Measurements from ENCODE around the gene POU3F2.

Gene POU3F2

DNA sequence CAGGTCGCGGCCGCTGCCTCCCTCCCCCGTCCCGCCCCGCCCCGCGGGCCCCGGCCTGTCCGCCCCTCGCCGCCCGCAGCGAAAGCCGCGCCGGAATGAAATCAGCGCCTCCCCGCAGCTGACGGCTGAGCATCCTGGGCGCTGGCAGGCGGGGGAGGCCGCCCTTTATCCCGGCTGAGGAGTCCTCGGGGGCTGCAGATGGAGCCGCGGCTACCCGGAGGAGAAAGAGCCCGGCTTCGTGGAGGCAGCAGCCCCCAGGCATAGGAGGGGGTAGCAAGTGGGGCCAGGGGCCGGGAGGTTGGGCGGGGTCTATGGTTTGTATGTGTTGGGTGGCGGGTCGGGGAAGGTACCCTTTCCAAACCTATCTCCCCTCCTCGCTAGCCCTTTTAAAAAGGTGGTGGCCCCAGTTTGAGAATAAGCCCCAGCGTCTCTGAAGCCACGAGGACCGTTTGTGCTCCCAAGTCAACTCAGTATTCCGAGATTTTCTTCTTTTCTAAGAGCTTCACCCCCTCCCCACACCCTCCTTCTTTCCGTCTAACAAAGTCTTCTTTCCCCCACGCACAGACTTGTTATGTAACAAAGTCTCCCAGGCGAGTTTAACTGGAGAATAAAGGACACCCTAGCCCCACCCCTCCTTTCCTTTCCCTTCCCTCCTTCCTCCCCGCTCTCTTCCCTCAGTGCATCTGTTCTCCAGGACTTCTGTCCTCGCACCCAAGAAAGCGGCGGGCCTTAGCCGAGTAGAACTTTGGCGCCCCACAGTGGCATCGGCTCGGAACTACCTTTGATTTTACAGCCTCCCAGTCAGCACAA is 11.0 kb downstream of the POU3F2 start:
- TF ChIP-seq, protein P1, sequence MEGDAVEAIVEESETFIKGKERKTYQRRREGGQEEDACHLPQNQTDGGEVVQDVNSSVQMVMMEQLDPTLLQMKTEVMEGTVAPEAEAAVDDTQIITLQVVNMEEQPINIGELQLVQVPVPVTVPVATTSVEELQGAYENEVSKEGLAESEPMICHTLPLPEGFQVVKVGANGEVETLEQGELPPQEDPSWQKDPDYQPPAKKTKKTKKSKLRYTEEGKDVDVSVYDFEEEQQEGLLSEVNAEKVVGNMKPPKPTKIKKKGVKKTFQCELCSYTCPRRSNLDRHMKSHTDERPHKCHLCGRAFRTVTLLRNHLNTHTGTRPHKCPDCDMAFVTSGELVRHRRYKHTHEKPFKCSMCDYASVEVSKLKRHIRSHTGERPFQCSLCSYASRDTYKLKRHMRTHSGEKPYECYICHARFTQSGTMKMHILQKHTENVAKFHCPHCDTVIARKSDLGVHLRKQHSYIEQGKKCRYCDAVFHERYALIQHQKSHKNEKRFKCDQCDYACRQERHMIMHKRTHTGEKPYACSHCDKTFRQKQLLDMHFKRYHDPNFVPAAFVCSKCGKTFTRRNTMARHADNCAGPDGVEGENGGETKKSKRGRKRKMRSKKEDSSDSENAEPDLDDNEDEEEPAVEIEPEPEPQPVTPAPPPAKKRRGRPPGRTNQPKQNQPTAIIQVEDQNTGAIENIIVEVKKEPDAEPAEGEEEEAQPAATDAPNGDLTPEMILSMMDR (IDR thresholded peaks at IDR 0.05; ENCODE audit: control insufficient read depth, insufficient read depth, low read depth, low read length, missing control alignments): peak; percentile 94
- DNase-seq (ENCODE audit: low read depth): peak; percentile 46
- peak overlapping the region; percentile 22 for H3K4me3 ChIP-seq (ENCODE audit: control insufficient read depth, low read depth, low read length)

DNA sequence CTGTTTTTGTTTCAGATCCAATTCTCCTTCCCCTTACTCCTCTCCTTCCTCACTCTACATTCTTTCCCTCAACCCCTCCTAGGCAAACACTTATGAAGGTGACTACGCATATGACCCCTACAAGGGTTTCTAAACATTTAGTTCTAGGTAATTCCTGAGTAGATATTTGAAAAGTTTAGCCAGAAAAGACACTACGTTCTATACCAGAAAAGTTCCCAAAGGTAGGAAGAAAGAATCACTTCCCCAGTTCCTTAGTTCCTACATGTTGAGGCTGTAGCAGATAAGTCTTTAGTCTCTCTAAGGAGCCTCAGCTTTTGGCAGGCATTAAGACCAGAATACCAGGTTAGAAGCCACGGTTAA is 11.6 kb downstream of the POU3F2 start:
- TF ChIP-seq, protein P1 (IDR thresholded peaks at IDR 0.05; ENCODE audit: control insufficient read depth, insufficient read depth, low read depth, low read length, missing control alignments): no peak
- no peak overlapping the region for H3K4me3 ChIP-seq (ENCODE audit: control insufficient read depth, low read depth, low read length)

GRCh38 chr6:98847416-98847778 is 13.0 kb downstream of the POU3F2 start:
- TF ChIP-seq, protein P1 (IDR thresholded peaks at IDR 0.05; ENCODE audit: control insufficient read depth, insufficient read depth, low read depth, low read length, missing control alignments): no peak
- H3K4me3 ChIP-seq (ENCODE audit: control insufficient read depth, low read depth, low read length): no peak overlapping the region
- no peak for DNase-seq (ENCODE audit: low read depth)

More for the DNA sequence above, 11.6 kb downstream of the POU3F2 start:
- no peak for DNase-seq (ENCODE audit: low read depth)

DNA sequence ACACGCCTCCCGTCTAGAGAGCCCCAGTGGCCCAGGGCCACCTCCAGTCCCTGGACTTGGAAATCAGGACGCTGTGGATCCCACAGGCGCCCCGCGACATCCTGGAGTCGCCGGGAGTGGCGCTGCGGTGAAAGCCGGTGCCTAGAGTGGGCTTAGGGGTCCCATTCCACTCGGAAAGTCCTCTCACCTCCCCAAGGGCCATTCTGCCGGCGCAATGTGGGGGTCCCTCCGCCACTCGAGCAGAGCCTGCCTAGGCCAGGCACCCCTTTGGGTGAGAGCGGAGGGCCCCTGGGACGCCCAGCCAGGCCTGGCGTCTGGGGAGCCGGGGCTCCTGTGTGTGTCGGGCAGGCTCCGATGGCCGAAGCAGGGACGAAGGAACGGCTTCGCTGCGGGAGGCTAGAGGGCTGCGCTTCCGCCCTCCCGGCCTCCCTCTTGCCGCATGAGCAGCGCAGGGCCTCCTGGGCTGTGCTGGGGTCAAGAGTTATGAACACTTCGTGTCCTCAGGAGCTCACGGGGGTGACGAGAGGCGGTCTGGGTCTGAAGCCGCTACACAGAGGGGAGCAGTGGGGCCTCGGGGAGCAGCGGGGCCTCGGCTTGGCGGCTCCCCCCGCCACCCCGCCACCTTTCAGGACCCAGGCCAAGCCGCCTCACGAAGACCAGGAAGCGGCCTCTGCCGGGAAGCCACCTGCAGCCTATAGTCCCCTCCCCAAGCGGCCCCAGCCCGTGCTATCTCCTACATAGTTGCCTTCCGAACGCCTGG is 13.6 kb downstream of the POU3F2 start:
- DNase-seq (ENCODE audit: low read depth): no peak
- peak overlapping the region; percentile 29 for H3K4me3 ChIP-seq (ENCODE audit: control insufficient read depth, low read depth, low read length)
- TF ChIP-seq, protein P1 (IDR thresholded peaks at IDR 0.05; ENCODE audit: control insufficient read depth, insufficient read depth, low read depth, low read length, missing control alignments): no peak

DNA sequence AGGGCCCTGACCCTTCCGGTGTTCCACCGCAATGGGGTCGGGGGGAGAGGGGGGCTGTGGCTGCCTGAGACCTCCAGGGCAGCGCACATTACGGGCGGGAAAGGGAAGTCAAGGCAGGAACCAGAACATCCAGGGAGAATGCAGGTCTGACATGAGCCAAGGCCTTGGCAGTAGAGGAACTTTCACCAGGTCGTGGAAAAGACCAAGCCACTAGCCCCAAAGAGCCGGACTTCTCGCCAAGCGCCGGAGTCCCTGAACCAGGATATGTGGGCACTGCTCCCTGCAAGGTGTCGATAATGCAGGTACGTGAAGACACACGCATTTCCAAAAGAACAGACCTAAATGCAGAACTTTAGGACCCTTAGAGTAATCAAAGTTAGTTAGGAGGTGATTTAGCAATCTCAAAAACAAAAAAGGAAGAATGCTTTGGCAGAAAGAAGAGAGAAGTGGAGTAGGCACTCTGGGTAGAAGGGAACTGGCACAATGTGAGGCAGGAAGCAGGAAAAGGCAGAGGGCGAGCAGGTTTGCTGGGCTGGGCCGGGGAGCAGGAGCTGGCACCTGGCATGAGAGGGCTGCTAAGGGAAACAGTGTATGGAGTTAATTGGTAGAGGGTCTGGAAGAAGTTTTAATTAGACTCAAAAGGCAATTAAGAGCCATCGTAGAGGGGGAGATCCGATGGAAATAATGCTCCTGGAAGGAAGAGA is 14.3 kb downstream of the POU3F2 start:
- H3K4me3 ChIP-seq (ENCODE audit: control insufficient read depth, low read depth, low read length): no peak overlapping the region
- no peak for DNase-seq (ENCODE audit: low read depth)
- TF ChIP-seq, protein P1 (IDR thresholded peaks at IDR 0.05; ENCODE audit: control insufficient read depth, insufficient read depth, low read depth, low read length, missing control alignments): no peak

DNA sequence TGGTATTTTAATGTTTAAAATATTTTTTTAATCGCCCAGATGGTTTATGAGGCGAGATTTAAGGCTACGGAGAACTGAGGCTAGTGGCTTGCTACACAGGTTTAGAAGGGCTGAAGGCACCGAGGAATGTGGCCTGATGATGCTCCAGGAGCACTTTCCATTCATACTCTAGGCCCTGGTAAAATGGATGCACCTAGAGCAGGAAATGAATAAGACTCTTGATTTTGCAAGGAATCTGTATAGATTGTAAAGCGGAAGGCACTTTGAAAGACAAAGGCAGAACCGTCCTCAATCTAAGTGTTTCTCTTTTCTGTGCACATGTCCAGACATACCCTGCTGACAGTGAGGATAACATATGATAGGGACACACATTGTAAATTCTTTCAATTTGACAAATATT is 30.1 kb downstream of the POU3F2 start:
- no peak for DNase-seq (ENCODE audit: low read depth)
- H3K4me3 ChIP-seq (ENCODE audit: control insufficient read depth, low read depth, low read length): no peak overlapping the region
- TF ChIP-seq, protein P1 (IDR thresholded peaks at IDR 0.05; ENCODE audit: control insufficient read depth, insufficient read depth, low read depth, low read length, missing control alignments): no peak
